Osteocyte (in vitro differentiated cells): ENCODE measurements around the gene PSTPIP1. TPM values are rescaled to one million over a fixed set of nuclear protein-coding genes. Genes with fewer than 3 reads are reported as not detected.
A peak's percentile ranks its signal among the peaks of the same experiment; 100 is the strongest.

Experiments
- DNase-seq: peaks from one replicate; pipeline ENCODE4 v3.0.0; 2021; ENCODE audit warnings: mixed read lengths; ENCODE audit not compliant: unreplicated experiment; ENCODE audit errors: extremely low spot score
- H3K27ac Mint-ChIP-seq: one replicate; pipeline ENCODE4 v1.8.0; 2021; ENCODE audit warnings: mild to moderate bottlenecking, mixed read lengths; ENCODE audit not compliant: unreplicated experiment
- H3K27me3 Mint-ChIP-seq: one replicate; pipeline ENCODE4 v1.8.0; 2021; ENCODE audit warnings: mixed read lengths; ENCODE audit not compliant: unreplicated experiment
- H3K36me3 Mint-ChIP-seq: one replicate; pipeline ENCODE4 v1.8.0; 2021; ENCODE audit warnings: mixed read lengths; ENCODE audit not compliant: unreplicated experiment
- H3K4me1 Mint-ChIP-seq: one replicate; pipeline ENCODE4 v1.8.0; 2021; ENCODE audit warnings: mixed read lengths; ENCODE audit not compliant: unreplicated experiment
- H3K4me3 Mint-ChIP-seq: one replicate; pipeline ENCODE4 v1.8.0; 2021; ENCODE audit warnings: mild to moderate bottlenecking, moderate library complexity, mixed read lengths; ENCODE audit not compliant: unreplicated experiment
- H3K9me3 Mint-ChIP-seq: one replicate; pipeline ENCODE4 v1.8.0; 2021; ENCODE audit warnings: mixed read lengths; ENCODE audit not compliant: unreplicated experiment
- CTCF ChIP-seq: fragments of 200-600 bp; sonication (generic); IDR thresholded peaks from 2 replicates; pipeline ENCODE4 v1.5.0; 2021; ENCODE audit warnings: antibody characterized with exemption, mild to moderate bottlenecking, moderate library complexity
- total RNA-seq: library from RNA; stranded (reverse); gene quantifications from 2 replicates; pipeline ENCODE4 v1.2.1, GENCODE V29; 2021

Gene PSTPIP1
- total RNA-seq, 1 donor from 2014 or later: not detected

GRCh38 chr15:77029166-77030047, 34.5 kb downstream of the PSTPIP1 start:
- no peaks in the 10 kb centered on the region for H3K27me3 Mint-ChIP-seq
- TF ChIP-seq CTCF: no peak
- DNase-seq: peak; percentile 80

GRCh38 chr15:77030048-77030927, 35.4 kb downstream of the PSTPIP1 start:
- no peaks in the 10 kb centered on the region for H3K9me3 Mint-ChIP-seq
- H3K27me3 Mint-ChIP-seq: no peaks in the 10 kb centered on the region
- DNase-seq: peak; percentile 85
- no peaks in the 10 kb centered on the region for H3K36me3 Mint-ChIP-seq
- no peak overlapping the region for H3K4me3 Mint-ChIP-seq
- H3K27ac Mint-ChIP-seq: no peak overlapping the region
- TF ChIP-seq CTCF: no peak
- H3K4me1 Mint-ChIP-seq: peaks cover 18% of the 10 kb centered on the region

More at GRCh38 chr15:77029166-77030047, 34.5 kb downstream of the PSTPIP1 start:
- H3K9me3 Mint-ChIP-seq: no peaks in the 10 kb centered on the region
- H3K36me3 Mint-ChIP-seq: no peaks in the 10 kb centered on the region
- H3K4me1 Mint-ChIP-seq: peaks cover 14% of the 10 kb centered on the region
- no peak overlapping the region for H3K4me3 Mint-ChIP-seq
- H3K27ac Mint-ChIP-seq: no peak overlapping the region

- no peak for DNase-seq
- no peaks in the 10 kb centered on the region for H3K9me3 Mint-ChIP-seq
- peaks cover 1% of the 10 kb centered on the region for H3K36me3 Mint-ChIP-seq
- H3K27me3 Mint-ChIP-seq: no peaks in the 10 kb centered on the region
- no peak for TF ChIP-seq CTCF
- H3K27ac Mint-ChIP-seq: no peak overlapping the region
- no peak overlapping the region for H3K4me3 Mint-ChIP-seq
- H3K4me1 Mint-ChIP-seq: peaks cover 18% of the 10 kb centered on the region
Measured at GRCh38 chr15:77030928-77031375, 36.0 kb downstream of the PSTPIP1 start.

GRCh38 chr15:77031376-77032050, 36.6 kb downstream of the PSTPIP1 start:
- H3K27me3 Mint-ChIP-seq: no peaks in the 10 kb centered on the region
- peaks cover 6% of the 10 kb centered on the region for H3K36me3 Mint-ChIP-seq
- H3K4me1 Mint-ChIP-seq: peaks cover 18% of the 10 kb centered on the region
- no peak for DNase-seq
- no peak for TF ChIP-seq CTCF
- no peak overlapping the region for H3K4me3 Mint-ChIP-seq
- H3K9me3 Mint-ChIP-seq: no peaks in the 10 kb centered on the region
- no peak overlapping the region for H3K27ac Mint-ChIP-seq
